ENCODE measurements around the gene DPP6.
A peak's percentile ranks its signal among the peaks of the same experiment; 100 is the strongest.
"Not testable (repeated sequence)": the region's sequence is repeated elsewhere in the genome, so short reads cannot be mapped to it uniquely, and the experiment has no call there.

DPP6 gene

DNA sequence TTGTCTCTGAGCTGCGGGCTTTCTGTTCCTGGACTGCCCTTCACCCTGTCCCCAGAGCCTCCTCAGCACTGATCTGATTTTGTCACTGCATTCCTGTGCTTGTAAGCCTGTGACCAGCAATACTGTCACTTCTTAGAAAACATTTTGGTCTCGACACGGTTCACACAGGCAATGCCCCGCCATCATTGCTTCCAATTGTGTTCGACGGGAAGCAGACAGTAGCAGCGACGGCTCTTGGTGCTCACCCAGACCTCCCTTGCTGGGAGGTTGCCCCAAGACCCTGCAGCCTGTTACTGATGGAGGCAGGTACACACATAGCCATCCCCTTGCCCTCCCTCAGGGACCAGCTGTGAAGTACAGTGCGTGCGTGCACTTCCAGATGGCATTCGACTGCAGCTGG, 99.1 kb downstream of the DPP6 start:
- DNase-seq: not testable (repeated sequence)

DNA sequence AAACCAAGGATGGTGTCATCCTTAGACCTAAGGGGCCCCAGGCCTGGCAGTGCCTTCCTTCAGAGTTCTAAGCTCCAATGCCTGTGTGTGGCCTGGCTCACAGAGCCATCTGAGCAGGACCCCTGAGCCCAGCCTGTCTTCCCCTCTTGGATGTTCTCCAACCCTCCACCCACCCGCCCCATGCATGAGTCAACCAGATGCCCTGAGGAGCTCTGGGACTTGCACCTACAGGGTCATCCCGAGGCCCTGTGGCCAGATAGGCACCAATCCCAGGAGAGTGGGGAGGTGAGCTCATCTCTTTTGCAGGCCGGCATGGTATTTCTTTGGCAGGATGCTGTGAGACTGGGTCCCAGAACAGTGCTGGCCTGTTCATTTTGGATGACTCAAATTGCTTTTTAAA, 103.7 kb downstream of the DPP6 start:
- not testable (repeated sequence) for DNase-seq

DNA sequence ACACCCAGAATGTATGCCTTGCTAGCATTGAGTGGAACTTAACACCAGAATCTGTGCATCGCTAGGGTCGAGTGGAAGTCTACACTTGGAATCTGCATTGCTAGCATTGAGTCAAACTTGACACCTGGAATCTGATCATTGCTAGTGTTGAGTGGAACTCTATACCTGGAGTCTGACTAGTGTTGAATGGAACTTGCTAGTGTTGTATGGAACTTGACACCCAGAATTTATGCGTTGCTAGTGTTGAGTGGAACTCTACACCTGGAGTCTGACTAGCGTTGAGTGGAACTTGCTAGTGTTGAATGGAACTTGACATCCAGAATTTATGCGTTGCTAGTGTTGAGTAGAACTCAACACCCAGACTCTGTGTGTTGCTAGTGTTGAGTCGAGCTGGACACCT, 110.7 kb downstream of the DPP6 start:
- DNase-seq: not testable (repeated sequence)

DNA sequence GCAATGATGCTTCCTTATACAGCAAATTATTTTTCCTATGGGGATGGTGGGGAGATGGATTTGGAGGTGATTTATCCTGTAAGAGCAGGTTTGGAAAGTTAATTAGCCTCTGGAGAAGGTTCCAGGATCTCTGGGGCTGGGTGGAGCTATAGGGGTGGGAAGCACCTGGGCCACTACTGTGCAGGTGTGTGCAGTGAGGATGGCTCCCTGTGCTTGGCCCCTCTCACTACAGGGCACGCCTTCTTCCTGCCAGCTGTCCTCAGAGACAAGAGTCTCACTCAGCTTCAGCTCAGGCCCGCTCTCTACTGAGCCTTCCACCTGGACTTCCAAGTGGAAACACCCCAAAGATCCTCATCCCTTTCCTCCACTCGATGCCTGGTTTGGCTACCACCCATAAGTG, 111.4 kb downstream of the DPP6 start:
- not testable (repeated sequence) for DNase-seq

DNA sequence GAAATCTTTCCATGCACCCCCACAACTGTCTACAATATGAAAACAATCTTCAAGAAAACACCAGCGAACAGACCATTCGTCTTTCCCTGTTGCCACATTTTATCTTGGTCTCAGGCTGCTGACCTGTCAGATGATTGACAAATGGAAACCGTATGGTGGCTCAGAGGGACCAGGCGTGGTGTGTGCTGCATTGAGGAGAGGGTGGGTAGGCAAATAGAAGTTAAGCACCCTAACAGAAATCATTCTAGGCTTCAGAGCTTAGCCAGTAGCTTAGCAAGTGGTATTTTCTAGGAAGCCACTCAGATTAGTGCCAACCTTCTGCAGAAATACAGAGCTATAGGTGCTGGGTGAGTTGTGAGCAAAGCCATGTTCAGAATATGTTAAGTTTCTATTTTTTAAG, 114.9 kb downstream of the DPP6 start:
- peak in 1 of 2 donors; percentile 4 for DNase-seq

DNA sequence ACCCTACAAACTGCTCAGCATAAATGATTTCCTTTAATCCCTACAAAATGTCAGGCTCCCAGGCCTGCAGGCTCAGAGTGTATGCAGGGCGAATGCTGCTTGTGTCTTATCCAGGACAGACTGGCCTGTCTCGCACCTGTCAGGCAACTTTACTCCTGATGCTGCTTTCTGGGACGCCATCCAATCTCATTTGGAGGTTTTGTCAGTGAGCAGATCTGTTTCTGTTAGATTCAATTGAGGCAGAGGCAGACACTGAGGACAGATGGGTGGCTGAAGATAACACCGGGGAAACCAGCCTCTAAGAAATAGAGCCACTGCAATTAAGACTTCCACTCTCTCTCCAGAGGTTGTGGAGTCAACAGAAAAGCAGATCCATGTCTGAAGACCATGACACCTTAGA, 115.6 kb downstream of the DPP6 start:
- DNase-seq: no peak

DNA sequence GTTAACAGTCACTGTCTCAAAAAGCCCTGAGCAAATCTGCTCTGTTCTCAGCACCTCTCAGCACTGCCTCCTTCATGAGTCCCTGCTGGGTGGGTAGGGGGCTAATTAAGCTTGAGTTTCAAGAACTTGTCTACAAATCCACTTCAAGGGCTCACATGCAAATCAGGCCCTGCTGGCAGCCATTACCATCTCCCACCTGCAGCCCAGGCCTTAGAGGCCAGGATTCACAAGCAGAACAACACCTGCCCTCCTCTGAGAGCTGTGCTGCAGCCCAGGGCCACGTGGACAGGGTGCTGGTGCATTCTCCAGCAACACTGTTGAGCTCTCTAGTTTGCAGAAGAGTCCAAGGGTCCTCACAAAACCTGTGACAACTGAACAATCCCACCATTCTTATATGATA, 119.2 kb downstream of the DPP6 start:
- DNase-seq: no peak

DNA sequence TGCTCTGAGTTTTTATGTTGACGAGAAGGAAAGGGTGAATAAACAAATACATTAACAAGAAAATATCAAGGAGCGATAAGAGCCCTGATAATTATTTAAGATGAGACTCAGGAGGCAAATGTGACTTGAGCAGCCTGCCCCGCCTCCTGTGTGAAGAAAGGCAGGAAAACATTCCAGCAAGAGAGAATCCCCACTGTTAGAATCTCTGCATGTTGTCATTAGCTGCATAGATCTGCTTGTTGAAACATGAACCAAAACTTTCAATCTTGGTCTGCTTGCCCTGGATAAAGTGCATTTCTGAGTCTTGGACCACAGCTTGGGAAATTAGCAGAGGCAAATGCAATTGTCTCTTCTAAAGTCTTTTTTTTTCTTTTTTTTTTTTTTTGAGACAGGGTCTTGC, 120.0 kb downstream of the DPP6 start:
- no peak for DNase-seq

DNA sequence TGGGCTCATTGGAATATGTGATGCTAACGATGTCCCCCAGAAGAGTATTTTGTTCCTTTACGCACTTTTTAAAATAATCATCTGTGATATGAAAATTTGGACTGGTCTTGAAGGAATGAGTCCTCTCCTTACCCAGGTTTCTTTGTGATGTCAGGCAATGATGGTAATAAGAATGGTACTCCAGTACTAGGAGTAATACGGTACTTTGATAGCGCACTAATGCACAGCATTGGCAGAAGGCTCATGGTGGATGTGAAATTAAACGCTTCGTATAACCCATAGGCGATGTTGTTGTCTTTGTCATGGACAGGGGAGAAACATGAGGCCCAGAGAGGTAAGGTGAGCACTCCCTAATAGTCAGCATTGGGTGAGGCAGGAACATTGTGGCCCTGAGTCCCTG, 125.4 kb downstream of the DPP6 start:
- DNase-seq: no peak

DNA sequence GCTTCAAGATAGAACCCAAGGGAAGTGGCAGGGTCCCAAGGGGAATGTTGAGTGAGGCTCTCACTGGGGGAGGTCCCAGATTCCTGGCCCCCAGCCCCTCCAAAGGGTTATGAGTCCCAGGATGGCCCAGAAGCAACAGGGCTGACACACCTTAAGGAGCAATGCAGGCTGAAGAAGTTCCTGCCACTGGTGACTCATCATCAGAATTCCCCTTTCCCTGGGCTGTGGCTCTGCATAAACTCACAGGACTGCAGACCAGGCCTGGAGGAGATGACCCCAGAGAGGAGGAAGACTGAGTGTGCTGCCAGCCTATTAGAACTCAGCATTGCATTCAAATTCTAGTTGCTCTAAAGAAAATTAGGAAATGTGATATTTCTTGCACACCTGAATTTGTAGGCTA, 126.7 kb downstream of the DPP6 start:
- no peak for DNase-seq

DNA sequence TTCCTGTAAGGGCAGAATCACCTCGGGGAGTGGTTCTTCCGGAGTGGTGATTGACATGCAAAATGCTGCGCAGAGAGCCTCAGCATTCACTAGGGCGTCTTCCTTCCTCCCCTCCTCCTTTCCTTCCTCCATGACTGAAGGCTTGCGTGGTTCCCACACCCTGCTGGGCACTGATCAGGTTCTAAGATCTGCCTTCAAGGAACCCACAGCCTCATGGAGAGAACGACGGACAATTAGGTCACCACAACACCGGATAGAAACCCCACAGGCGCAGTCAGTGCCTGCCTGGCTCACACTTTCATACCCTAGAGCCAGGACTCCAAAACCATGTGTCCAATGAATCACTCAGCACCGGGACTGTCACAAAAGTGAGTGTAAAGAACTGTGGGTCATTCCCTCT, 131.3 kb downstream of the DPP6 start:
- DNase-seq: no peak

DNA sequence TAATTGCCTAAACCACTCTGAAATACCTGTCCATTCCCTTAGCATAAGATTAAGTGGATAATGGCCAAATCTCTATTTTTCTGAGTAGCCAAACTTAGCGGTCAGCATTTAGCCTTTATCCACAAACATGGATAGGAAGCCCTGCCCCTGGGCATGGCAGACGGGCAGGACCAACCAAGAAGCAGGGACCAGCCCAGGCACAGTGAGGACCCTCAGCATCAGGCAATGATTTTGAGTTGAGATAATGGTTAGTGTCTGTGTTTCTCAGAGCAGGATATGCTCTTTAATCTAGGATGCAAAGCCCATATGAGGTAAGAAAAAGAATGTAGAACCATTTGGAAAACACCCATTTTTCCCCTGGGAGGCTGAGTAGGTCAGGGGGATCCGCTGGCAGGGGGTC, 131.7 kb downstream of the DPP6 start:
- DNase-seq: no peak

DNA sequence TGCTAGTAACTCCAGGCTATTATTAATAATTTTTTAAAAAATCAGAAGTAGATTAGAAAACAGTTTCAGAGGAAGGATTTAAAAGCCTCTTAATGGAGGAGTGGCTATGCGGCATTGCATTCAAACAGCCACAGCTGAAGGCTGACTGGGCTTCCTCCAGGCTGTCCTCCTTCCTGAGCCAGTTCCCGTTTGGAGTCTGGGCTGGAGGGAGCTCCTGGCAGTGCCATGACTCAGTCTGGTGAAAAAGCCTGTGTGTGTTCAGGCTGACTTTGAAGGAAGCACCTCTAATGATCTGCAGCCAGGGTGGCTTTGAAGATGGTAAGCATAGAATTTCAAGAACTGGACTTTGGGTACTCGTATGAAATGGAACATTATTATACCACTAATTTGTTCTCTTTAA, 134.6 kb downstream of the DPP6 start:
- DNase-seq: no peak

DNA sequence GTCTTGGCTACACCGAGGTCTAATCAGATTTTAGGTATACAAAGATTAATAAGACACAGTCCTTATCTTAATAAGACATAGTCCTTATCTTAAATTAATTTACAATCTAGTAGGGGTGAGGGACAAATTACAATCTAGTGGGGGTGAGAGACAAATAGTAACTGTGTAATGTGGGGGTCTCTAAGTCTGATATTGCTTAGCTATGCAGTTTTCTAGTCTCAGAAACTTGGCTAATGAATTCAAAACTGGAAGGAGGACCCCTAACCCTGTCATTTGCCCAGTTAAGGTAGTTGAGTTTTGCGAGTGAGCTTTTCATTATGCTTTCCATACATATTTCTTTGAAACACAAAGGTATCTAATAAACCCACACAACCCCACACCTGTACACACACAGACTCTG, 136.1 kb downstream of the DPP6 start:
- DNase-seq: no peak

DNA sequence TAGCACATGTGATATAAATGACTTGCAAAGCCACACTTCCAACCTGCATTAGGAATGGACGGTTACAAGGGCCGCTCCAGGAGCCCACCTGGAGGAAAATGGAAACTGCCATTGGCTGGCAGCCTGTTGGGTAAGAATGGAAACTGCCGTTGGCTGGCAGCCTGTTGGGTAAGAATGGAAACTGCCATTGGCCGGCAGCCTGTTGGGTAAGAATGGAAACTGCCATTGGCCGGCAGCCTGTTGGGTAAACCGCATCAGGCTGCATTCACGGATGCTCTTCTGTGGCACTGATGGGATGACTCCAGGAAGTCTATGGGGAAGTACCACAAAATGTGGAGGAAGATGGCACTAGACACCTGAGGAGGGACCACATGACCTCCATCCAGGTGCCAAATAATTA, 143.1 kb downstream of the DPP6 start:
- DNase-seq: no peak

DNA sequence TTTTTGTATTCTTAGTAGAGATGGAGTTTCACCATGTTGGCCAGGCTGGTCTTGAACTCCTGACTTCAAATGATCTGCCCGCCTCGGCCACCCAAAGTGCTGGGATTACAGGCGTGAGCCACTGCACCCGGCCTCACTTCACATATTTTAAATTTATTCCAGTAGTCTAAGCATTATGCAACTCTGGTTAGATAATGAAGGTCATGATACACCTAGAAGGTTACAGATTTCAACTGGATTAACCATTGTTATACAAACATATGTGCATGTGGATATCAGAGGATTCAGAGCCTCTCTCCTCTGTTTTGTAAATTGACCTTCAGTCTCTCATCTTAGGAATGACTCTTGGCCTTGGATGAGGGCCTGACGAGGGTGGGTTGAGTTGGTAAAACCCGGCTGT, 146.3 kb downstream of the DPP6 start:
- DNase-seq: no peak

DNA sequence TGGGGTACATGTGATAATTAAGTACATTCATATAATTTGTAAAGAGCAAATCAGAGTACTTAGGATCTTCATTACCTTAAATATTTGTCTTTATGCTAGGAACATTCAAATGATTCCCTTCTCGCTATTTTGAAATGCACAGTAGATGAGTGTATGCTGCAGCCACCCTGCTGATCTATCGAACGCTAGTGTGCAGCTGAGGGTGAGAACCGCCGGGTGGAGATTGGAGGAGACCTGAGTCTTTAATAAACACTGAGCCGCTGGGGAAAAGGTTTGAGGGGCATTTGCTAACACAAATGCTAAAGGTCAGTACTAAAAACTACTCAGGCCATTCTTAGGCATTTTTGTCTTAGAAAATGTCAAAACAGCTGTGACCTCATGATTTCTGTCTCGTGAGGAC, 148.0 kb downstream of the DPP6 start:
- no peak for DNase-seq

DNA sequence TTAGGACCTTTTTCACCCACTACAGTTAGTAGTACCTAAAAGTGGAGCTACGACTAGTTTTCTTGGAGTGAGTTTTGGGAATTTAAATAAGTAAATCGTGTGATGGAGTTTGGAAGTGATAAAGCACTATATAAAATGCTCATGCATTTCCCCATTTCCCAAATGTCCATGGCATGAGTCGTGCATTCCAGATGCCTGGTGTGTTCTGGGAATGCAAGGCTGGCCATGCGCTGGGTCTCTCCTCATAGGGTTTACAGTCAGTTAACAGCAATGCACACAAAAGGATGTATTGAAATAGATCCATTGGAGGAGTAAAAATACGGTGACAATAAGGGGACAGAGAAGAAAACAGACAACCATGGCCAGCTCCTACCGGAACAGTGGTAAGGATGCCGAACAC, 149.8 kb downstream of the DPP6 start:
- no peak for DNase-seq

DNA sequence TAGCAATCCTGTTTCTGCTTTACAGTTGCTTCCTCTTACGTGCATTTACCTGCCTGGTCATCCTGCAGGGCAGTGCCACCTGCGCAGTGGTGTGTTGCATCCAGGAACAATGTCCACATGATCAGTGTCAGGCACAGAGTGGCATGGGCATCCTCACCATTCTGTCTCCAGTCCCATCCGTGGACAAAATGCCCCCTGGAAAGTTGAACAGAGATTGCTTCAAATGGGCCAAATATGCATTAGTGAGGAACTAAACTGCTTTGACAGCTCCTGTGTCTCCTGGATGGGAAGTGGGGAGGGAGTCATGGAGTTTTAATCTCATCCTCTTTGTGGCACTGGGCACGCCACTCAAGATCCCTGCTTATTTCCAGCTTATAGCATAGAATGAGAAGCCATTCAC, 151.8 kb downstream of the DPP6 start:
- DNase-seq: no peak

DNA sequence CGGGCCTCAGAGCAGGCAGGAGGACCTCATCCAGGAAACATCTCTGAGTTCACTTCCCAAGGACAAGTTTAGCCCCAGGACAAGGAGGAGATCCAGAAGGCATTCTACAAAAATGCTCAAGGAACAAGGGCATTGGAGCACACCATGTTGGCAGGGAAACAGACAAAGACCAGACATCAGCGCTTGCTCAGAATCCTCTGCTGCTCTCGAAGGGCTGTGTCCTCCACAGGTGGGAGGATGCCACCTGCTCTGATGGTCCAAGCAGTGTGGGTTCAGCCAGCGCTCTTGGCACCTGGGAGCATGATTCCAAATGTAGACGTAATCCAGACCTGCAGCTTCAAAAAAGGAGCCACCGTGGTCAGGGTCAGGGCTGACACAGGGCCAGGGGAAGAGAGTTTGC, 160.7 kb downstream of the DPP6 start:
- no peak for DNase-seq

DNA sequence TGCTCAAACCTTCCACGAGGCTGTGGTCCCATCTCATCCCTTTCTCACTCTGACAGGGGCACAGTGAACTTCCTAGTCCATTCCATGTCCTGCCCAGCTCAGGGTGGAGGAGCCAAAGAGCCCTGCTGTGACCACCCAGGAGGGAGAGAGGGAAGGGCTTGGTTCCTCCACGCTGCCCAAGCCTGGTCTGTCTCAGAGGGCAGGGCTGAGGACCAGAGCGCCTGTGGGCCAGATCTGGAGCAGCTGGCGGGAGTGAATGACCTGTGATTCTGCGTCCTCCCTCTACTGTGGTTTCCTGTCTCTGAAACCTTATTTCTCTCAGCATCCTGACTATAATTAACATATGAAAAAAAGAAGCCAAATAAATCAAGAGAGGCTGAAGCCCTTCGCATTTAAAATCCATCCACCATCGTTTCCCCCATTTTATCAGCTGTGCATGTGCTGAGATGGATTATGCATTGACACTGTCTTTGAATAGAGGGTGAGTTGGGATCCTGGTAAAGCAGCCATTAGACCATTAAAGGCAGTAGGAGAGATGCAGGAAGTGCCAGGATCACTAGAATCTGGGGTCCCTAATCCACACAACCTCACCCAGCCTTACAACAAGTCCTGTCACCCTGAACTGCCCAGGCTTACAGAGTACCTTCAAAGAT, 165.6 kb downstream of the DPP6 start:
- no peak for DNase-seq

DNA sequence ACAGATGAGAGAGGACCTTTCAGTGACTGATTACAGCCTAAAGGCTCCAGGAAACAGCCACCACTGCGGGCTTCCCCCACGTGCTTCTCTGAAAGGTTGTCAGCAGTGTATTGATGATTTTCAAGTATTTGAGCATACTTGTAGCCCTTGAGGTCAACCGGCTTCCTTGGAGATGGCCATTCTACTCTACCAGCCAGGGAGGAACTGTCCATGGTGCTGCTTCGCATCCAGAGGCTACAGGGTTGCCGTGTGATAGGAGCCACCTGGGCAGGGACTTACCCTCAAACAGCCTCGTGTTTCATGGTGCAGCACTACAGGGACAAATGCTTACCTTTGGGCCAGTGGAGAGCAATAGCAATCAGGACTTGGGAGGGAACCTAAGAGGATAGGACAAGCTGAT, 179.5 kb downstream of the DPP6 start:
- no peak for DNase-seq

DNA sequence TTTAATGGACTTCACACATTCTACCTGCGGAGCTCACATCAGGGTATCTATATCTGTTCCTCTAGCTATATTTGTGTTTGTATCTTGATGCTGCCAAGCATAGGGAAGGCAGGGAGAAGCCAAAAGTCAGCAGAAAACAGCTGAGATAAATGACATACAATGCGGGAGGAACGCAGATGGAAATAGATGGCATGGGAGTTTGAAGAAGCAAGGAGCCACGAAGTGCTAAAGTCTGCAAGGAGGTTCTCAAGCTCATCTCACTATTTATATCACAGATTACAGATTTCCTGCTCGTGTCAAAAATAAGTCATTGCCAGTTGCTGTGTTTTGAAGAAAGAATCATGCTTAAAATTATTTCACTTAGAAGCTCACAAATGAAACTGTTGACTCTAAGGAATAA, 180.5 kb downstream of the DPP6 start:
- no peak for DNase-seq

DNA sequence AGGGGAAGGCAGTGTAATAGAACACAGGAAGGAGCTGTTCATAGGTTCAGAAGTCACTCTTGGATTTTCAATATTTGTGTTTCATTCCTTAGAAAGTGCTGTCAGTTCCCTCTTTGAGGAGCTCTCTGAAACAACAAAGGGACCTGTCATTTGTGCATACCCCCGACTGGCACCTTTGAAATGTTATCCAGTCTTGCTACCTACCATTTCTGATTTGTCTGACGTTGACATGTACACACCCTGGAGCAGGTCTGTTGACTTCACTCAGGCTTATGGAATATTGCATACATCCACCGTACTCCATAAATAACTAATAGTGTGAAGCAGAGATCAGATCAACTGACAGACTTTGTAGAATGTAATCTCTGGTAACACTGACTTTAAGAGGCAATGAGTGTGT, 189.8 kb downstream of the DPP6 start:
- no peak for DNase-seq

DNA sequence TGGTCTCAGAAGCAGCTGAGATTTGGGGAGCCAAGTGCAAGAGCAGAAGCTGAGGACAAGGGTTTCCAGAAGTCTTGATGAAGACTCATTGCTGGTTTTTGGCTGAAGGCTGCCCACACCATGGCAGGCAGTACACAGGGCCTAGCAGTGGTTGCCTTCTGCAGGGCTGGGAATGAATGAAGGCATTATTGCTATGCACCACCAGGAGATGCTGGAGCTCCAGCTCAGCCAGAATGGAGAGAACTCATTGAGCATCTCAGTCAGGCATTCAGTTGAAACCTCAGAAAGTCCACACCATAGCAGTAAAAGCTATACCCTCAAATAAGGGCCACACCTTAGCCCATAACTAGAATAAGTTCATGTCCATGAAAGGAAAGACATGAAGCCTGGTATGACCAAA, 190.5 kb downstream of the DPP6 start:
- DNase-seq: no peak

DNA sequence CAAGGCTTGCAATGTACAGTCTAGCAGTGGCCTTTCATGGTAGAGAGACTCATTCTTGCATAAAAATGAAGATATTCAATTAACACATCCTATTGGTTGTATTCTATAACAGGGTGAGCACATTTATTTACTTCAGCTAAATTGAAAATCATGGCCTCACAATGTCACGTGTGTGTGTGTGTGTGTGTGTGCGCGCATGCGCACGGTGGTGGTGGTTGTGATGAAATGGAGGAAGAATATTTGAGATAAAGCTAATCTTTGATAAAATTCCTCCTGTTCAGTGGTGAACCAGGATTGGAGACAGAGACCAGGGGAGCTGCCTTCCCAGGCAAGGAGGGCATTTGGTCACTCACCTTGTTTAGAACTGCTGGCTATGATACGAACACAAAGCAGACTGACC, 199.8 kb downstream of the DPP6 start:
- no peak for DNase-seq
